Uterus (tissue), 4 donors: ENCODE results near the gene HMG20A. TPM values are rescaled to one million over a fixed set of nuclear protein-coding genes. Genes with fewer than 3 reads are reported as not detected.

Source experiments
- DNase-seq, 2 donors: peaks; one replicate each; pipeline ENCODE4 v3.0.0-alpha.2; 2019 to 2020
- H3K27ac ChIP-seq, 2 donors: fragments of 200-600 bp; sonication (generic); 1 replicate in 1 of 2; 2 replicates in 1 of 2; pipeline ENCODE4 v1.5.1; 2016 to 2018
- H3K27me3 ChIP-seq, 2 donors: fragments of 200-600 bp; sonication (generic); one replicate each; pipeline ENCODE4 v1.5.1; 2018 to 2019; ENCODE audit warnings: control low read depth in 1 of 2
- H3K36me3 ChIP-seq, 2 donors: fragments of 200-600 bp; sonication (generic); one replicate each; pipeline ENCODE4 v1.5.1; 2019; ENCODE audit warnings: control low read depth in 1 of 2
- H3K4me1 ChIP-seq, 2 donors: fragments of 200-600 bp; sonication (generic); one replicate each; pipeline ENCODE4 v1.5.1; 2018 to 2019; ENCODE audit warnings: control low read depth in 1 of 2
- H3K4me3 ChIP-seq, 2 donors: fragments of 200-600 bp; sonication (generic); 1 replicate in 1 of 2; 2 replicates in 1 of 2; pipeline ENCODE4 v1.5.1; 2018 to 2019; ENCODE audit warnings: mild to moderate bottlenecking in 1 of 2
- H3K9me3 ChIP-seq, 2 donors: fragments of 200-600 bp; sonication (generic); one replicate each; pipeline ENCODE4 v1.5.1; 2019; ENCODE audit warnings: control low read depth in 1 of 2
- CTCF ChIP-seq, 4 experiments: fragments of 200-600 bp in 2 of 4; fragments of 450-650 bp in 2 of 4; sonication (generic) in 2 of 4; IDR thresholded peaks; one replicate each; pipeline ENCODE4 v1.5.1; 2016 to 2019; ENCODE audit warnings: antibody characterized with exemption in 4 of 4, mild to moderate bottlenecking in 2 of 4, moderate library complexity in 1 of 4
- POLR2A ChIP-seq, 2 donors: fragments of 450-650 bp; IDR thresholded peaks; one replicate each; pipeline ENCODE4 v1.6.1; 2016; ENCODE audit warnings: antibody characterized with exemption in 2 of 2, mild to moderate bottlenecking in 1 of 2, moderate library complexity in 1 of 2
- intact Hi-C: fragments of 100-400 bp; cut with DNase I; formaldehyde crosslinking; loops from one replicate; pipeline ENCODE4 v1.15.1; 2023; ENCODE audit warnings: low total_unique reads
- total RNA-seq, 4 donors: library from RNA; depleted of rRNA in 3 of 4; stranded (reverse); fragments of >200 nt in 3 of 4; gene quantifications; one replicate each; pipeline versions ENCODE4 v1.1.0 to v1.2.4, GENCODE V29; 2014 to 2023
- donor health status: DM: yes; HTN: yes; CAD: no.

HMG20A gene
- total RNA-seq, 4 donors from 2014 or later, result 10.5 to 59.5 (median 28.4) TPM

- TF ChIP-seq POLR2A (IDR thresholded peaks at IDR 0.05) (no peak), CTCF (IDR thresholded peaks at IDR 0.05) (no peak)
- Histone ChIP-seq H3K36me3 (no peaks in the 10 kb centered on the region), H3K4me1 (no peaks in the 10 kb centered on the region), H3K4me3 (no peak overlapping the region), H3K9me3 (no peaks in the 10 kb centered on the region), H3K27me3 (no peaks in the 10 kb centered on the region), H3K27ac (peak overlapping the region; percentile 64 to 75)
- intact Hi-C loops, result no loop called here
- DNase-seq, result peak in 1 of 2 donors; percentile 37
Observed at GRCh38 chr15:77507911-77508310, 87.2 kb downstream of the HMG20A start.

GRCh38 chr15:77508541-77509243, 88.0 kb downstream of the HMG20A start:
- Histone ChIP-seq H3K36me3 (no peaks in the 10 kb centered on the region), H3K4me1 (no peaks in the 10 kb centered on the region), H3K4me3 (no peak overlapping the region), H3K9me3 (no peaks in the 10 kb centered on the region), H3K27ac (peak overlapping the region; percentile 64 to 75), H3K27me3 (no peaks in the 10 kb centered on the region)
- TF ChIP-seq CTCF (IDR thresholded peaks at IDR 0.05) (no peak), POLR2A (IDR thresholded peaks at IDR 0.05) (no peak)
- intact Hi-C loops, result no loop called here
- DNase-seq, result peak in 1 of 2 donors; percentile 43

GRCh38 chr15:77510066-77511057, 89.7 kb downstream of the HMG20A start:
- Histone ChIP-seq H3K4me3 (no peak overlapping the region), H3K9me3 (no peaks in the 10 kb centered on the region), H3K36me3 (no peaks in the 10 kb centered on the region), H3K27ac (peak overlapping the region in 1 of 2 donors; percentile 75), H3K4me1 (no peaks in the 10 kb centered on the region), H3K27me3 (no peaks in the 10 kb centered on the region)
- no peak for DNase-seq
- TF ChIP-seq CTCF (IDR thresholded peaks at IDR 0.05), result no peak
- no peak for TF ChIP-seq POLR2A (IDR thresholded peaks at IDR 0.05)
- intact Hi-C loops, result no loop called here

- Histone ChIP-seq H3K27me3 (no peaks in the 10 kb centered on the region), H3K4me3 (no peak overlapping the region), H3K9me3 (no peaks in the 10 kb centered on the region), H3K27ac (no peak overlapping the region), H3K36me3 (no peaks in the 10 kb centered on the region), H3K4me1 (no peaks in the 10 kb centered on the region)
- no peak for DNase-seq
- TF ChIP-seq POLR2A (IDR thresholded peaks at IDR 0.05), result no peak
- no peak for TF ChIP-seq CTCF (IDR thresholded peaks at IDR 0.05)
- intact Hi-C loops, result no loop called here
Observed at GRCh38 chr15:77511869-77512268, 91.2 kb downstream of the HMG20A start.

- no peaks in the 10 kb centered on the region for H3K9me3 ChIP-seq
- no peaks in the 10 kb centered on the region for H3K27me3 ChIP-seq
- intact Hi-C loops, result no loop called here
- H3K4me3 ChIP-seq, result no peak overlapping the region
- H3K36me3 ChIP-seq, result no peaks in the 10 kb centered on the region
- H3K4me1 ChIP-seq, result no peaks in the 10 kb centered on the region
- no peak for DNase-seq
- no peak for TF ChIP-seq POLR2A (IDR thresholded peaks at IDR 0.05)
- TF ChIP-seq CTCF (IDR thresholded peaks at IDR 0.05), result no peak
- no peak overlapping the region for H3K27ac ChIP-seq
Observed at GRCh38 chr15:77513226-77513625, 92.5 kb downstream of the HMG20A start.
